GM19035 (cell line): Measurements from ENCODE around the gene SRGAP2B.
"Not testable (repeated sequence)": the region's sequence is repeated elsewhere in the genome, so short reads cannot be mapped to it uniquely, and the experiment has no call there.

Source experiments
- ATAC-seq: cut with Tn5 transposase; IDR thresholded peaks from one replicate; pipeline ENCODE4 v1.9.1; 2021; ENCODE audit not compliant: unreplicated experiment

The SRGAP2B gene

GRCh38 chr1:144960929-144961488, 134.1 kb downstream of the SRGAP2B start:
- ATAC-seq = not testable (repeated sequence)

- not testable (repeated sequence) for ATAC-seq
Observed at GRCh38 chr1:144948390-144948789, 146.7 kb downstream of the SRGAP2B start.

GRCh38 chr1:144947495-144947894, 147.6 kb downstream of the SRGAP2B start:
- ATAC-seq = not testable (repeated sequence)

- not testable (repeated sequence) for ATAC-seq
Observed at GRCh38 chr1:144946525-144947480, 148.3 kb downstream of the SRGAP2B start.

- not testable (repeated sequence) for ATAC-seq
Observed at GRCh38 chr1:144941710-144942109, 153.4 kb downstream of the SRGAP2B start.

GRCh38 chr1:144940054-144940453, 155.1 kb downstream of the SRGAP2B start:
- not testable (repeated sequence) for ATAC-seq

GRCh38 chr1:144938627-144939026, 156.5 kb downstream of the SRGAP2B start:
- not testable (repeated sequence) for ATAC-seq

- ATAC-seq = not testable (repeated sequence)
Observed at GRCh38 chr1:144936186-144936732, 158.9 kb downstream of the SRGAP2B start.

- ATAC-seq = not testable (repeated sequence)
Observed at GRCh38 chr1:144935310-144935709, 159.8 kb downstream of the SRGAP2B start.

GRCh38 chr1:144933014-144933413, 162.1 kb downstream of the SRGAP2B start:
- ATAC-seq = not testable (repeated sequence)

GRCh38 chr1:144932153-144932552, 163.0 kb downstream of the SRGAP2B start:
- ATAC-seq = not testable (repeated sequence)

- ATAC-seq = not testable (repeated sequence)
Observed at GRCh38 chr1:144931553-144931952, 163.6 kb downstream of the SRGAP2B start.

- ATAC-seq = not testable (repeated sequence)
Observed at GRCh38 chr1:144930085-144930777, 164.9 kb downstream of the SRGAP2B start.

- ATAC-seq = not testable (repeated sequence)
Observed at GRCh38 chr1:144927292-144927691, 167.8 kb downstream of the SRGAP2B start.

- not testable (repeated sequence) for ATAC-seq
Observed at GRCh38 chr1:144923640-144924039, 171.5 kb downstream of the SRGAP2B start.

GRCh38 chr1:144922785-144923184, 172.3 kb downstream of the SRGAP2B start:
- not testable (repeated sequence) for ATAC-seq

GRCh38 chr1:144919106-144919505, 176.0 kb downstream of the SRGAP2B start:
- ATAC-seq = not testable (repeated sequence)

- not testable (repeated sequence) for ATAC-seq
Observed at GRCh38 chr1:144918027-144918603, 177.0 kb downstream of the SRGAP2B start.

- ATAC-seq = not testable (repeated sequence)
Observed at GRCh38 chr1:144917154-144918026, 177.7 kb downstream of the SRGAP2B start.
